CD4-positive, alpha-beta T cell treated with Interleukin-4 for 4 hours (primary cell): ENCODE results near the gene TMEM250.

ENCODE experiments used
- DNase-seq: peaks from one replicate; pipeline ENCODE4 v3.0.0-alpha.2; 2020

The TMEM250 gene

DNA sequence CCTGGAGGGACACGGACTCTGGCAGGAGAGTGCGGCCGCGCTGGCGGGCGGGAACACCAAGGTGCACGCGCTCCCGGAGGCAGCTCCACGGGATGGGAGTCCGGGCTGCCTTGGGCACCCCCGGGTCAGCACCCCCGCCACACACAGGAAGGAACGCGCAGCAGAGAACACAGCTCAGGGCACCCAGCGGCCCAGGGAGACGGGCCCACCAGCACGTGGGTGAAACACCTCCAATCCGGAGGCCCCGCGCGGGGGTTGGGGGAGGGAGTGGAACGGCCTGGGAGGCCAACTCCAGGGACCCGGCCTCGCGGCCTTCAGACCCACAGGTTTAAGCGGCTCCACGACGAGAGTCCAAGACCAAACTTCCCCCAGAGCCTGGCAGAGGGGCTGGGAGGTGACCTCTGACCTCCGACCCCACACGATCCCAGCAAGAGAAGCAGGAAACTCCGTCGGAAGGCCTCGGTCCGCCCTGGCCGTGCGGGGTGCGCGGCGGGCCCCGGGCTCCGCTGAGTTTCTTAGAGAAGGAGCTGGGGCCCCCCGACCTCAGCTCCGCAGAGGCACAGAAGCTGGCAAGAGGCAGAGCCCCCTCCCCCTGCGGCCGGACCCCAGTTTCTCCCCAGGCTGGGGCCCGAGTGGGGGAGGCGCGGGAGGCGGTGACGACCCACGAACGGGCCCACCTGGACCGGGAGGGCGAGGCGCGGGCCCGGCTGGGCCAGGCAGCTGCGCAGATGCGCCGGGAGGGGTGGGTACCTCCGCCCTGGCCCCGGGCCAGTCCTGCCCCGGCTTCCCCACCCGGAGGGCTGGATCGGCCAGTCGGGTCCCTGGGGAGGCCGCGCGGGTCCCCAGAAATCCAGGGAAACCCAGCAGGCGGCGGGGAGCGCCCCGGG, 24.4 kb downstream of the TMEM250 start:
- peak; percentile 30 for DNase-seq

DNA sequence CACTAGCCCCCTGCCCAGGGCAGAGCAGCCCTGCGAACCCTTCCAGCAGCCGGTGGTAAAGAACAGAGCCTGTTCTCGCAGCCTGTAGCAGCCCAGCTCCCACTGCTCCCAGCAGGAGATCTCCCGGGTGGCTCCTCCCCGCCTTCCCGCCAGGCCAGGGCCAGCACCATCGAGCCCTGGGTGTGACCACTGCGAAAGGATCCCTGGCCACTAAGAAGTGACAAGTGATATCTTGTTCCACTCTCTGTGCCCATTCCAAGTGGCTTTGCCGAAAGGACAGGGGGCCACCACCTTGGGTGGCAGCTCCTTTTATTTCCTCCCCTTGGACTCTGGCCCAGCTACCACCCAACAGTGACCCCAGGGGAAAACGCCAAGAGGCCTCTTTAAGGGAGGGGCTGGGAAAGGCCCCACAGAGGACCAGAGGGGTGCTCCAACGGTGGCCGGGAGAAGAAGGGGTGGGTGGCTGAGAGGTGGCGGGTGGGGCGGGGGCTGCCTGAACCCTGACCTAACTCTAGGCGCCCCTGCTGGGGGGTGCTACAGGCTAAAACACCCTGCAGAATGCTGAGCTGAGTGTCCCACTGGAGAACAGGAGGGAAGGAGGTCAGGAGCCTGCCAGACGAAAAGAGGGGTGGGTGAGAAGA, 25.2 kb downstream of the TMEM250 start:
- no peak for DNase-seq

DNA sequence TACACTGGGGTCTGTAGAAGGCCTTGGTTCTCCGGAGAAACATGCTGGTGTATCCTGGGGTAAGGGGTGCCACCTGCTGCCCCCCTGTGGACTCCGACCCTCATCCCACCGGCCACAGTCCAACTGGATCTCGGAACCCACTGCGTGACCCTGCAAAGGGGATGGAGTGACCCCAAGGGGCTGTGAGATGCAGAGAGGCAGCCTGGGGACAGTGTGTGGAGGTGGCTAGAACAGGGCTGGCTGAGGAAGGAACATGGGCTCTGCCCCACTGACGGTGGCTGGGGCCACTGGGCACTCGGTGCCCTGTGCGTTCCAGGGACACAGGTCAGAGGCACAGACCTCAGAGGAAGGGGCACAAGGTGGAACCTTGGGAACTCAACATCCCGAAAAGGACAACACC, 25.9 kb downstream of the TMEM250 start:
- no peak for DNase-seq

DNA sequence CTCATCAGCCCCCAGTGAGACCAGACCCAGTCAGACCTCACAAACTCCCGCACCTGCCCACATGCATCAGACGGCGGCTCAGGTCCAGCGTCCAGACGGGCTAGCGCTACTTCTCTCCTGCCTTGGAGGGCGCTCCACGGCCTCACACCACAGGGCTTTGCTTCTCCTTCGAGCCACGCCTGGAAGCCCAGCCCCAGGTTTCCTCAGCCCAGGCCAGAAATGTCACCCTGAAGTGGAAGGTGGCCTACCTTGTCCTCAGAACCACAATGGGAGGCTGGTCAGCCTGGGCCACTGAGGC, 26.4 kb downstream of the TMEM250 start:
- no peak for DNase-seq

DNA sequence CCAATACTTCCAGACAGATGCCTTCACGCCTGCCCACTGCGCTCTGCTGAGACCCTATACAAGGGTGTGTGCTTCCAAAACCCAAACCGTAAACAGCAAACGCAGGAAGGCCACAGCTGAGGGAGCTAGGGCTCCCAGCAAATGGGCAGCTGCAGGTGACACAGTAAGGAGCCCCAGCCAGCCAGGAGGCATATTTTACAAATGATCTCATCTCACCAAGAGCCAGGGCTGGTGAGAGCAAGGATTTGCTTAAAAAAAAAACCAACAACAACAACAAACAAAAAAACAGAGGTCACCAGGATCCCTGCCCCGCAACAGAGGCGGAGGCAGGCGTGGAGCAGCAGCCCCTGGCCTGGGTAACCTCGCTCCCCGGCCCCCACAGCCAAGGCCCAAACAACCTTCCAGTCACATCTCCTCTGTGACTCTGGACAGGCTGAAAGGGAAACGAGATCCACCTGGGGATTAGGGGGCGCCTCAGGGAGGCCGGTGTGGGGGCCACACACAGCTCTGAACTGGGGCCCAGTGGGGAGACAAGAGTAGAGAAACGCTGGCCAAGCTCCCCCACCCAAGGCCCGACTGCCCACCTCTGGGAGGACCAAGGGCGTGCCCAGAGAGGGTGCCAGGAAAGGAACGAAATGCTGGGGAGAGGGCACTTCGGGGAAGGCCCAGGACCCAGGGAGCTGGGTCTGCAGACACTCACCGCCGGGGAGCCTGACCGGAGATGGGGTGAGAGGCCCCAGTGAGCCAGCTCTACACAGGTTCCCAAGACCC, 26.9 kb downstream of the TMEM250 start:
- no peak for DNase-seq

DNA sequence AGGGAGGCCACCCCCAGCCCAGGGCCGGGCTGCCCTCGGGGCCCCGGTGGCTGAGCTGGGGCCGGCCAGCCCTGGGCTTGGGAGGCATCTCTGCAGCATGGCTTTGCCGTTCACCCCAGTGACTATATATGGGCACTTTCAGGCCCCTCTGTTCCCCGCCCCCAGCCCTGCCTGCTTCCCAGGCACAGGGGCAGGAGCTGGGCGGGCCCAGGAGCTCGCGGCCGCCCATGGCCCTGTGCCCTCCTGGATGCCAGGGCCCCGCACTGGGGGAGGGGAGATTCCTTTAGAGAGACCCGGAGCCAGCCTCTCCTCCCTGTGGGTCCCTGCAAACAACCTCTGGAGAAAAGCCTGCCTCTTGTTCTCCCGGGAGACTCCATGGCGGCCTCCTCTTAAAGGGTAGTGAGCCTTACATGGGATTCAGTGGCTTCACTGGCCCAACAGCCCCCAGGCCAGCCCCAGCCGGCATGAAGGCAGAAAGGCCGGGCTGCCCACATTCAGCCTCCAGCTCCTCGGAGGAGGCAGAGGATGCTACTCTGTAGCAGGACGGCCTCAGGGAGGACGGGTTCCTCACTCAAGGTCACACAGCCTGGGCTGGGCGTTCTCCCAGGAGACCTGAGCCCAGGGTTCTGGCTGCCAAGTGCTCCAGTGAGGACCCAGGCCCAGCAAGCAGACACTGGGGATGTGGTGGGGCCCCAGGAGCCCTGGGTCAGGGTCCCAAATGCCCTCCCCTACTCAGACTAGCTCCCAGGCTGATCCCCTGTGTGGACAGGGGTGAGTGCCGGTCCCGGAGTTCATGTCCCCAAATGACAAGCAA, 27.7 kb downstream of the TMEM250 start:
- DNase-seq: no peak

DNA sequence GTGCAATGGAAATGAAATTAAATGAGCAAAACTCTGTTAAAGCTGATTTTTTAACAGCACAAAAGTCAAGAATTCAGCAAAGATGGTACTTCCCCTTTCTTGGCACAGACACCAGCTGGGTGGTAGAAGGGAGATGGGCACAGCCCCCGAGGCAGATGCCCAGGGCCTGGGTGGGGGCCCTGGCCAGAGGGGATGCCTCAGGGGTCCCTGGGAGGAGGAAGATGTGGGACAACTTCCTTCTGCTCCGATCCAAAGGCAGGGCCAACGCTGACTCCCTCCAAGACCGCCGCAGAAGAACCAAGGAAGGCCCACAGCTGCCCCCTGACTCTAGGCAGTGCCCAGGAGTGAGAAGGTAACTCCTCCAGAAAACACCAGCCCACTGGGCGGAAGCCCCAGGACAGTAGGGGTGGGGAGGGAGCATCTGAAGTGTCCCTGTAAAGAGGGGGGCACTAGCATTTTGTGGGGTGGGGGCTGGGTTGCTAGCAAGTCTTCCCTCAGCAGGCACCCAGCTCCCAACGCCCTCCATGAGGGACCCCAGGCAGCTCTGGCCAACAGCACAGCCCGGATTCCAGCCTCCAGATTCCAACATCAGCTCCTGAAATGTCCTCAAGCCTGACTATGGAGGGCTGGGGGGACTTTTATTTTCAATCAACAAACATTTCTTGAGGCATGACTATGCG, 28.5 kb downstream of the TMEM250 start:
- DNase-seq: no peak

DNA sequence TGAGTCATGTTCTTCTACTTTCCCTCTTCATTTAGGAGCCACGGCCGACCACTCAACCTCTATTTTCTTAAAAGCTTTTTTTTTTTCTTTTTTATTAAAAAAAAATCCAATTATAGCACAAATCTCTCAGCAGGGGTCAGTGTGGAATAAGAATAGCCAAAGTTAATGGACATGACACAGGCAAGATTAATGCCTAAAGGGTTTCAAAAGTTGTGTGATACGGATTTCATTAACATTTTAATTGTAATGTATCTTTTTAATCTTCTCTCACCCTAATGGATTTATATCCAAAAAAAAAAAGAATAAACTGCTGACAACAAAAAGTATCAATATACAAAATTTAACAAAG, 29.0 kb downstream of the TMEM250 start:
- DNase-seq: peak; percentile 43

DNA sequence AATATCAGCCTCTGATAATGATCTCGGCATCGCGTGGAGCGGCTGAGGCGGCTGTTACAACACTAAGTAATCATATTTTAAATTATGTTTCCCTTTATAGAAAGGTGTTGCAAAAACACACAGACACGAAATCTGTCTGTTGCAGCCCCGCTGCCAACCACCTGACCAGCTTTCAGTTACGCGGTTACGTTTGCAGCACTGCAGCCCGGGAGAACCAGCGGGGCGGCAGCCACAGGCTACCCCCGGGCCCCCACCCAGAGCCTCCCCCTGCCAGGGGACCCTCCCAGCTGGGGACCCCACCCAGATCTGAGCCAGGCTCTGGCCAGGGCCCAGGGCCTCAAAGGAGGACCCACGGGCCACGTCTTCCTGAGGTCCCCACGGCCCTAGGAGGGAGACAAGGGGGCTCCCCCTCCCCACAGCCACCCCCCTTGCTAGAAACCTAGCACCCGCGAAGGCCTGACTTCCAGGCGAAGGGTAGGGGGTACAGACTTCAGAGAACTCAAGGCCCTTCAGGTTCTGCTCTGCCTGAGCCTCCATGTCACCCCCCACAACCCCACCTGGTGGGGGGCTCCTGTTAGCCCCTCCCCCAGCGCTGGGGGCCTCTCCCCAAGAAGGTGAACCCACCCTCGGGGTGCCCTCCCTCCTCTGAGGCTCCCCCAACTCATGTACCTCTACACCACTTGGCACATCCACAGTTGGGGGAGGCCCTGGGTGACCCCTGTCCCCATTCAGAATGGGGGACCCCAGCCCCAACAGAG, 29.6 kb downstream of the TMEM250 start:
- DNase-seq: no peak

DNA sequence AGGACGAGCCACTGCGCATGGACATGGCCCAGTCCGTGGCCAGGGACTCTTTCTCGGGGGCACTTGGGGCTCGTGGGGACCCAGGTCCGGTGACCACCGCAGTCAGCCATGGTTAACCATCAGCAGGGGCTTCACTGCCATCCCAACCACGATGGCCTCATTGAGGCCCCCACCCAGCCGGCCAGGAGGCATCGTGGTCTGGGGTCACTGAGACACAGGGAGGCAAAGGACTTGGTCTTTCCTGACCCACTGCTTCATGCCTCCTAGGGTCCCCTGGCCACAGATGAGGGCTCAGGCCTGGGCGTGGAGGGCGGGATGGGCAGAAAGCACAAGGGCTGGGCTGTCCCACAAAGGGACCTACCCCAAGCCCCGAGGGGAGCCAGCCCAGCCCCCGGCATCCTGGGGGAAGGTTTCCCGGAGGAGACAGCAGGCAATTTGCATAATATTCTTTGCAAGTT, 30.2 kb downstream of the TMEM250 start:
- no peak for DNase-seq

DNA sequence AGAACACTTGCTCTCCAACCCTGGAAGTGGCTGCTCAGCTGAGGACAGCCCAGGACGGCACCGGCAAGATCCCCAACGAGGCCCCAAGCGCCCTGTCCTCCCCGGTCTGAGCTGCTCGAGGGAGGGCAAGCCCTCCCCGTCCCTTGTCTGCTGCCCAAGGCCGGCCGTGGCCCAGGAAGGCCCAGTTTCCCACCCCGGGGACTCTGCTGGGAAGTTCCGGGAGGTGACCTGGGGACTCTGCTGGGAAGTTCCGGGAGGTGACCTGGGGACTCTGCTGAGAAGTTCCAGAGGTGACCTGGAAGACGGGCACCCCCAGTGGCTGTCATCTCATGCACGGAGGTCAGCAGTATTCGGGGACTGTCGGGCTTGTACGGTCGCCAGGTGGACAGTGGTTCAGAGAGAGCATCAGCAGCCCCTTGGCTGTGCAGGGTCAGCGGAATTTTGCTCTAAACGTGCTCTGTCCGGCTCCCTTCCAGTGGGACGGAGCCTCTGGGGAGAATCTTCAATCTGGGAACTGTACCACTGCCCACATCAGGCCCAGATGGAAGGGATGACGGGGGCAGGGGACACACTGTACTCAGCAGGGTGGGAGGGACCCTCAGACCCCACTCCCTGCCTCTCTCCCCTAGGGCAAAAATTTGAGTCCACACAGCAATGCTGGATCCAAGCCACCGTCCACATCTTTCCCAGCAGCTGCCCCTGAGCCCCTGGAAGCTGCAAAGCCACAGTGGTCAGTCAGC, 30.8 kb downstream of the TMEM250 start:
- no peak for DNase-seq

DNA sequence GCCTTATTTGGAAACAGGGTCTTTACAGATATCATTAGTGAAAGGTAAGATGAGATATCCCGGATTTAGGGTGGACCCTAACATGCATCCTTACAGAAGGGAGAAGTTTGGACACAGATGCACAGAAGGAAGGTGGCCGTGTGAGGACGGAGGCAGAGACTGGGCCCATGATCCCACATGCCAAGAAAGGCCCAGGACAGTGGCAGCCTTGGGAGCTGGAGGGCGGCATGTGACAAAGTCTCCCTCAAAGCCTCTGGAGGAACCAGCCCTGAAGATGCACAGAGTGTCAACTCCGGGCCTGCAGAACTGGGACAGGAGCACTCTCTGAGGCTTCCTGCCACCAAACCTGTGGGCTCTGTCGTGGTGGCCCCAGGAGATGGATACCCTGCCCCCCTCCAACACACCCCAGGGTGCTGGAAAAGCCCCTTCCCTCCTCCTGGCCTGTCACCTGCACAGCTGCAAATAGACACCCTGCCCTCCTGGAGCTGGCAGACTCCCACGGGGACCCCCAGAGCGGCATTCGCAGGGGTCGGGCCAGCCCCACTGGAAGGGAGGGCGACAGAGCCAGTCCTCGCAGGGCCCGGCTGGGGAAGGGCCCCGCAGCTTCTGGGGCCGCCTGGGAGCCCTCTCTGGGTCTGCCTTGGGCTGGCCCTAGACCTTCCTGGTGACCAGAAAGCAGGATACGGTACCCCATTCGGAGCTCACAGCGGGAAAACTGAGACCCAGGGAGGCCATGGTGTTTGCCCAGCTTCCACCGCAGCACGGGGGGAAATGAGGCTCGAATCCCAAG, 31.5 kb downstream of the TMEM250 start:
- DNase-seq: no peak

DNA sequence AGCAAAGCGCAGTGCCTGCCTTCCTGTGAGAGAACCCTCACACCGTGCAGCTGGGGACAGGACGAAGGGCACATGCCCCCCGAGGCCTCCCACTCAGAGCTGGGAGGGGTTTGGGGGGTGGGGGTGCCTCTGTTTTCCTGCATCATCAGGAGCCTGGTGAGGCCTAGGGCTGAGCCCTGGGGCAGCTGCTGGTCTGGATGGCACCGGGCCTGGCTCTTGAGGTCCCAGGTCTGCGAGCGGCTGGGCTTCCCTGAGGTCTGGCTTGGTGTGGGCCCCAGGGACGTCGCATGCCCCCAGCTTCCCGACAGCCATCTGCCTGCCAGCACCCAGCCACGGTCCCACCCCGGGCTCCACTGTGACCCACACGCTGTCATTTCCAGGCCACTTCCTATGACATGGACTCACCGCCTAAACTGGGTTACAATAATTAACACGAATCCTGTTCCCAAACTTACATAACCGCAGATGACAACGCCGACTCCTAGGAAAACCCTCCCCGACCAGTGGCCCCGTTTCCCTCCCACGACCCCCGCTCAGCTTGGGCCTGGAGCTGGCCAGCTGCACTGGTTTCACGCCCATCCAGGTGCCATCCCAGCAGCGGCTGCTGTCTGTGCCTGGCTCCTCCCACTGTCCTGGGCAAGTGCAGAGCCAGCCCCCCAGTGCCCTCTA, 32.3 kb downstream of the TMEM250 start:
- DNase-seq: no peak

DNA sequence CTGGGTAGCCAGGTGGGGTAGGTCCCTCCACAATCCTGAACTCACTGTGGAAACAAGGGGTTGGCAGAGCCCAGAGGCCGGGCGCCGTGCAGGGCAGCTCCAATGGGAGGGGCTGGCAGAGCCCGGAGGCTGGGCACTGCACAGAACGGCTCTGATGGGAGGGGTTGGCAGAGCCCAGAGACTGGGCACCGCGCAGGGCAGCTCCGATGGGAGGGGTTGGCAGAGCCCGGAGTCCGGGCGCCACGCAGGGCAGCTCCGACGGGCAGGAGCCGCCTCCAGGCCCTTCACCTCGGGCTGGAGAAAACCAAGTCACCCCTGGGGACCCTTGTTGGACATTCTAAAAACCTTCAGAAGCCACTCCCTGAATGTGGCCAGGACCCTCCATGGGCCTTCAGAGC, 32.9 kb downstream of the TMEM250 start:
- DNase-seq: no peak

DNA sequence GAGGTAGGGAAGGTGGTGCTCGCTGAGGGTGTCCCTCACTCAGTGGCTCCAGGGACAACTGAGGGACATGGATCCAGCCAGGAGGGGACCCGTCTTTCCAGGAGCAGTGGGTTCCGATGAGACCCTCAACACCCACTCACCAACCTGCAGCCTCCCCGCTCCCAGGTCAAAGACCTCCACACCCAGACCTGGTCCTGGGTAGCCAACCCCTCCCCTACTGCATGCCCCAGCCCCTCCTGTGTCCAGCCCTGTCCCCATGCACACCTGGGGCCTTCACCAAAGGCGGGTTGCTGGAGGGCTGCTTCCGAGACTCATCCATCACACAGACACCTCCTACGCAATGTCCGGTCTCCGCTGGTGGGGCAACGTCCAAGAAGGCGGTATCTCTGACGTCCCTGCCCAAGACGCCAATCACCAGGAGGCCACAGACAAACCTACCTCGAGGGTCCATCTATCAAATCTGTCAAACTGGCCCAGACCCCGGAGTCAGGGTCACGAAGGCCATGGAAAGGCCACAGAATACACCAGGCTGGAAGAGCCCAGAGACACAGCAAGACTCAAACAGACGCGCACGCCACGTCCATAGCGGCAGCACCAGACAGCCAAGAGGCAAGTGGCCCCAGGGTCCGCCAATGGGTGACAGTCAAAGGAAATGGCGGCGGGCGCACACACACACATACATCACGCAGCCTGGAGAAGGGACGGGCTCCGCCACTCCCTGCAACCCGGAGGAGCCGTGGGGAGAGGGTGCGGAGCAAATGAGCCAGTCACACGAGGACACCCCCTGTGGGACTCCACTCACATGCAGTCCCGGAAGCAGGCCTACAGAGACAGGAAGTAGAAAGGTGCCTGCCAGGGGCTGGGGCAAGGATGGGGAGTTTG, 34.4 kb downstream of the TMEM250 start:
- DNase-seq: no peak

DNA sequence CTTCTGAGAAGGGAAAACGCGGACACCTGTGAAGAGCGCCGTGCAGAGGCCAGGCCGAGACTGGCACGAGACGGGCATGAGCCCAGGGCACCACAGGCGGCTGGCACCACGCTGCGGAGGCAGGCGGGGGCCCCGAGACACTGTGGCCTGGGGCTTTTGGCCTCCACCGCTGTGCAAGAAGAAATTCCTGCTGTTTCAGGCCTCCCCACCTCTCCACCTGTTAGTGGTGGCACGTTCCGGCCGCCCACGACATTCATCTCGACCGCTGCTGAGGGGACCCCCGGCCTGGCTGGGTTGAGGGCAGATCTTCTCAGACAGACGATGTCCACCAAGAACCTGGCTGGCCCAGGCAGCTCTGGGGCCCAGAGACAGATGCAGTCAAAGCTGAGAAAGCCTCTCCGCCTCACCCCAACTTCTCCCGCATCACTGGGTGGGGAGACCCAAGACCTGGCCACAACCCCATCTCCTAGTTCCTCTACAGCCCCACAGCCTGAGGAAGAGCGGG, 35.1 kb downstream of the TMEM250 start:
- DNase-seq: no peak

DNA sequence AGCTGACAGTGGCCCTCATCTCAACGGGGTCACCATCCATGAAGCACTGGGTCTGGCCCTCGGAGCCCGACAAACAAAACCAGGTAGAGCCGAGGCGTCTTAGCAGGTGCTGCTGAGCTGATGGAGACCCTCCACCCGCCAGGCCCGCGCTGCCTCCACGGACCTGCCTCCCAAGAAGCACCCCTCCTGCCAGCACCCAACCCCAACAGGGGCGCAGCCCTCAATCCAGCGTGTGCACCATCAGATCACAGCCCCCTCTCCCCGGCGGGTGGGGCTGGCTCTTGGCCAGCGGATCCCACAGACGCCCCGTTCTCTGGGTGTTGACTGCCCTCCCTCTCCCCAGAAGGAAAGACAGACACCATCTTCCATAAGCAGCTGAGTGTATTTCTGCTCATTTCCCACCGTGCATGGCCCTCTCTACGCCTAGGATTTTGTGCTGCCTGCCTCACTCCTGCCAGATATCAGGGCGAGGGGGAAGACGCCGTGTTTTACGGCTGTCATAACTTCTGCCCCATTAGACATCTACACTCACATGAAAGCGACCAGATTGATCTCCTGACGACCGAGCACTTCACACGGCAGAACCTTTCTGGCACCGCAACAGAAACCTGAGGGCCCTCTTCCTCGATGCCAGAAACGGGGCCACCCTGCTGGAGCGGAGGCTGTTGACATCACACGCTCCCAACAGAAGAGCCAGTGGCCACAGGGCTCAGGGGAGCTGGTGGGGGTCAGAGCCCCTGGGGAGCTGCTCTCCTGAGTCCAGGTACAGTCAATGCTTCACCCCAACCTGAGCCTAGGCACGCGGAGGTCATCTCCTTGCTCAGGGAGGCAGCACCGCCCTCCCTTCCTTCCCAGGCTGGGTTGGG, 35.9 kb downstream of the TMEM250 start:
- DNase-seq: no peak
